HEK293 (cell line): ENCODE data around the gene TBC1D19.
"Not testable (repeated sequence)": the region's sequence is repeated elsewhere in the genome, so short reads cannot be mapped to it uniquely, and the experiment has no call there.

Experiments used
- CTCF ChIA-PET: fragments of 350-600 bp; formaldehyde crosslinking; extraction: SDS; loops from one replicate; lab custom pipeline; 2021; ENCODE audit warnings: antibody characterized with exemption; lab: Yijun Ruan, JAX
- POLR2A ChIA-PET: fragments of 300-600 bp; formaldehyde crosslinking; extraction: SDS; loops from one replicate; lab custom pipeline; 2020; ENCODE audit warnings: antibody characterized with exemption, inconsistent platforms; lab: Yijun Ruan, JAX
- H3K27ac ChIP-seq: fragments of 200-500 bp; sonication (Bioruptor generic); 2 replicates; pipeline ENCODE4 v1.5.1; 2014; ENCODE audit warnings: low read depth, low read length, control low read depth, inconsistent platforms; ENCODE audit errors: extremely low read depth
- H3K36me3 ChIP-seq, 2 experiments: fragments of 200-500 bp in 1 of 2; sonication (Bioruptor generic) in 1 of 2; 1 replicate in 1 of 2; 2 replicates in 1 of 2; pipeline ENCODE4 v1.5.1; 2014 to 2017; ENCODE audit warnings: inconsistent platforms in 2 of 2, low read length in 2 of 2; ENCODE audit not compliant: control insufficient read depth in 2 of 2, insufficient read depth in 1 of 2
- H3K4me1 ChIP-seq: fragments of 200-500 bp; sonication (Bioruptor generic); 2 replicates; pipeline ENCODE4 v1.5.1; 2014; ENCODE audit warnings: mild to moderate bottlenecking, low read length, inconsistent platforms; ENCODE audit not compliant: control insufficient read depth, insufficient read depth
- H3K4me3 ChIP-seq: 2 replicates; pipeline ENCODE4 v1.5.1; 2011; ENCODE audit warnings: low read depth, mild to moderate bottlenecking, control low read depth, low read length, moderate library complexity
- H3K9me3 ChIP-seq: fragments of 200-500 bp; sonication (Bioruptor generic); 2 replicates; pipeline ENCODE4 v1.5.1; 2014; ENCODE audit warnings: low read depth, low read length, inconsistent platforms; ENCODE audit not compliant: control insufficient read depth, insufficient read depth
- AEBP2 ChIP-seq: fragments of 450-650 bp; formaldehyde crosslinking; IDR thresholded peaks from 2 replicates; pipeline ENCODE4 v1.5.1; 2016; ENCODE audit warnings: missing biosample characterization, missing genetic modification characterization, borderline replicate concordance
- CTCF ChIP-seq: fragments of 450-650 bp; formaldehyde crosslinking; IDR thresholded peaks from 2 replicates; pipeline ENCODE4 v1.5.1; 2016; ENCODE audit warnings: missing biosample characterization, missing genetic modification characterization
- KLF1 ChIP-seq: fragments of 450-650 bp; formaldehyde crosslinking; IDR thresholded peaks from 2 replicates; pipeline ENCODE4 v1.5.1; 2016; ENCODE audit warnings: missing biosample characterization, missing genetic modification characterization
- KLF10 ChIP-seq: fragments of 450-650 bp; IDR thresholded peaks from 2 replicates; pipeline ENCODE4 v1.5.1; 2018; ENCODE audit warnings: missing biosample characterization, mild to moderate bottlenecking, missing genetic modification characterization
- KLF7 ChIP-seq: fragments of 450-650 bp; formaldehyde crosslinking; IDR thresholded peaks from 2 replicates; pipeline ENCODE4 v1.5.1; 2016; ENCODE audit warnings: missing biosample characterization, missing genetic modification characterization, borderline replicate concordance
- PRDM2 ChIP-seq: fragments of 450-650 bp; formaldehyde crosslinking; IDR thresholded peaks from 2 replicates; pipeline ENCODE4 v1.5.1; 2016; ENCODE audit warnings: missing biosample characterization, missing genetic modification characterization, borderline replicate concordance
- ZBTB8A ChIP-seq: fragments of 450-650 bp; formaldehyde crosslinking; IDR thresholded peaks from 2 replicates; pipeline ENCODE4 v1.5.1; 2016; ENCODE audit warnings: missing biosample characterization, missing genetic modification characterization
- ZFP37 ChIP-seq: fragments of 450-650 bp; formaldehyde crosslinking; IDR thresholded peaks from 2 replicates; pipeline ENCODE4 v1.5.1; 2016; ENCODE audit warnings: missing biosample characterization, missing genetic modification characterization
- ZNF121 ChIP-seq: fragments of 450-650 bp; formaldehyde crosslinking; IDR thresholded peaks from 2 replicates; pipeline ENCODE4 v1.5.1; 2016; ENCODE audit warnings: missing biosample characterization, missing genetic modification characterization
- ZNF146 ChIP-seq: fragments of 450-650 bp; formaldehyde crosslinking; IDR thresholded peaks from 2 replicates; pipeline ENCODE4 v1.5.1; 2016; ENCODE audit warnings: missing biosample characterization, missing genetic modification characterization
- ZNF16 ChIP-seq: fragments of 450-650 bp; formaldehyde crosslinking; IDR thresholded peaks from 2 replicates; pipeline ENCODE4 v1.5.1; 2016; ENCODE audit warnings: low read depth, missing biosample characterization, missing genetic modification characterization
- ZNF184 ChIP-seq: fragments of 450-650 bp; IDR thresholded peaks from 2 replicates; pipeline ENCODE4 v1.5.1; 2018; ENCODE audit warnings: missing biosample characterization, mild to moderate bottlenecking, missing genetic modification characterization
- ZNF211 ChIP-seq: fragments of 450-650 bp; formaldehyde crosslinking; IDR thresholded peaks from 2 replicates; pipeline ENCODE4 v1.5.1; 2016; ENCODE audit warnings: low read depth, missing biosample characterization, missing genetic modification characterization
- ZNF248 ChIP-seq: fragments of 450-650 bp; formaldehyde crosslinking; IDR thresholded peaks from 2 replicates; pipeline ENCODE4 v1.5.1; 2017; ENCODE audit warnings: missing biosample characterization, missing genetic modification characterization
- ZNF529 ChIP-seq: fragments of 450-650 bp; formaldehyde crosslinking; IDR thresholded peaks from 2 replicates; pipeline ENCODE4 v1.5.1; 2017; ENCODE audit warnings: missing genetic modification characterization, missing biosample characterization; ENCODE audit not compliant: insufficient replicate concordance
- ZNF610 ChIP-seq: fragments of 450-650 bp; formaldehyde crosslinking; IDR thresholded peaks from 2 replicates; pipeline ENCODE4 v1.5.1; 2016; ENCODE audit warnings: missing biosample characterization, missing genetic modification characterization, borderline replicate concordance
- ZNF624 ChIP-seq: fragments of 450-650 bp; formaldehyde crosslinking; IDR thresholded peaks from 2 replicates; pipeline ENCODE4 v1.5.1; 2017; ENCODE audit warnings: missing biosample characterization, missing genetic modification characterization
- ZNF747 ChIP-seq: fragments of 450-650 bp; formaldehyde crosslinking; IDR thresholded peaks from 2 replicates; pipeline ENCODE4 v1.5.1; 2016; ENCODE audit warnings: missing biosample characterization, missing genetic modification characterization
- ZNF830 ChIP-seq: fragments of 450-650 bp; IDR thresholded peaks from 2 replicates; pipeline ENCODE4 v1.5.0; 2018; ENCODE audit warnings: missing biosample characterization, missing genetic modification characterization, low read depth, mild to moderate bottlenecking, moderate library complexity

Gene TBC1D19

GRCh38 chr4:26581341-26581740, 2.5 kb upstream of the TBC1D19 start:
- CTCF ChIA-PET: not testable (repeated sequence)

GRCh38 chr4:26583538-26583864, 383 bp upstream of the TBC1D19 start:
- no peaks in the 10 kb centered on the region for H3K4me1 ChIP-seq
- TF ChIP-seq KLF1 (tag by site-specific recombination) (no peak), ZNF211 (tag by site-specific recombination) (no peak), CTCF (tag by site-specific recombination) (peak; percentile 45; the same call in 1 of the 2 replicates), ZNF624 (tag by site-specific recombination) (no peak)
- peak overlapping the region; percentile 84 for H3K4me3 ChIP-seq
- ChIA-PET CTCF (no interaction called here), POLR2A (interaction anchor here (1.0 to 2.2 kb wide), 3 partner anchors 10 to 15 kb away, joined by 3 to 17 read pairs (median 3); no protein-coding TSS in a partner anchor)
- peak overlapping the region; percentile 13; the same call in 1 of the 2 replicates for H3K27ac ChIP-seq
- H3K9me3 ChIP-seq: no peaks in the 10 kb centered on the region
- H3K36me3 ChIP-seq: no peaks in the 10 kb centered on the region

More at GRCh38 chr4:26581341-26581740, 2.5 kb upstream of the TBC1D19 start:
- H3K4me3 ChIP-seq: not testable (repeated sequence)
- peak; percentile 73 for TF ChIP-seq ZNF146 (tag by site-specific recombination)
- TF ChIP-seq, all 188 proteins: peak for 1; not testable (repeated sequence) for 187
- H3K36me3 ChIP-seq, H3K27ac ChIP-seq, H3K4me1 ChIP-seq, H3K9me3 ChIP-seq, POLR2A ChIA-PET: not testable (repeated sequence)

GRCh38 chr4:26584725-26585124, 841 bp downstream of the TBC1D19 start:
- CTCF ChIA-PET: no interaction called here
- peak overlapping the region; percentile 84 for H3K4me3 ChIP-seq
- no peak overlapping the region for H3K27ac ChIP-seq
- no peaks in the 10 kb centered on the region for H3K9me3 ChIP-seq
- H3K36me3 ChIP-seq: no peaks in the 10 kb centered on the region
- TF ChIP-seq ZNF830 (tag by site-specific recombination): no peak
- peak; percentile 50; the same call in 1 of the 2 replicates for TF ChIP-seq ZNF146 (tag by site-specific recombination)
- TF ChIP-seq, all 188 proteins: peak for 1
- POLR2A ChIA-PET: interaction anchor here (1.1 to 2.2 kb wide), 2 partner anchors 13 to 16 kb away, joined by 3 to 17 read pairs; no protein-coding TSS in a partner anchor
- no peaks in the 10 kb centered on the region for H3K4me1 ChIP-seq

GRCh38 chr4:26589705-26590104, 5.8 kb downstream of the TBC1D19 start:
- TF ChIP-seq AEBP2 (tag by site-specific recombination): no peak
- TF ChIP-seq ZNF610 (tag by site-specific recombination): no peak
- no peak for TF ChIP-seq ZNF121 (tag by site-specific recombination)
- TF ChIP-seq ZBTB8A (tag by site-specific recombination): no peak
- no peak for TF ChIP-seq KLF7 (tag by site-specific recombination)
- no peak for TF ChIP-seq ZNF248 (tag by site-specific recombination)
- TF ChIP-seq ZNF184: no peak
- TF ChIP-seq KLF10: no peak
- TF ChIP-seq PRDM2: no peak
- no peak for TF ChIP-seq ZFP37
- no peak for TF ChIP-seq ZNF16
- TF ChIP-seq ZNF529 (tag by site-specific recombination): no peak
- no peak for TF ChIP-seq ZNF747
- no peaks in the 10 kb centered on the region for H3K36me3 ChIP-seq
- H3K27ac ChIP-seq: no peak overlapping the region
- H3K4me3 ChIP-seq: no peak overlapping the region
- ChIA-PET CTCF (no interaction called here), POLR2A (no interaction called here)
- no peaks in the 10 kb centered on the region for H3K4me1 ChIP-seq
- H3K9me3 ChIP-seq: no peaks in the 10 kb centered on the region
